ENCODE data around the gene FAM9C. TPM values are rescaled to one million over a fixed set of nuclear protein-coding genes. Genes with fewer than 3 reads are reported as not detected.

Gene FAM9C
- total RNA-seq, 1 experiment from 2014 or later, result not detected

- H3K36me3 ChIP-seq (ENCODE audit: control insufficient read depth in 1 of 2, insufficient read depth in 2 of 2, low read length in 2 of 2), result no peaks in the 10 kb centered on the region
- ATAC-seq (no peak), DNase-seq (ENCODE audit: low read depth, low spot score) (no peak)
- ChIA-PET CTCF (no interaction called here), POLR2A (no interaction called here), RAD21 (ENCODE audit: low non-redundant PET in 1 of 2, low total read pairs in 2 of 2, uncharacterized antibody in 2 of 2, unreplicated experiment in 2 of 2) (no interaction called here)
- TF ChIP-seq EZH2phosphoT487 (IDR thresholded peaks at IDR 0.05; ENCODE audit: borderline replicate concordance) (no peak), POLR2AphosphoS5 (IDR thresholded peaks at IDR 0.05; ENCODE audit: low read depth, low read length) (no peak), ATF3 (IDR thresholded peaks at IDR 0.05) (no peak), SP1 (IDR thresholded peaks at IDR 0.05; ENCODE audit: low read depth) (no peak), ZNF274 (IDR thresholded peaks at IDR 0.05; ENCODE audit: low read depth, low read length) (no peak), RAD21 (IDR thresholded peaks at IDR 0.05; ENCODE audit: low read depth) (no peak), ZFX (IDR thresholded peaks at IDR 0.05) (no peak), REST (IDR thresholded peaks at IDR 0.05; ENCODE audit: low read depth) (no peak), YY1 (IDR thresholded peaks at IDR 0.05; ENCODE audit: extremely low read depth, insufficient replicate concordance, low read depth, low read length) (no peak), EZH2 (IDR thresholded peaks at IDR 0.05) (no peak), CBX3 (IDR thresholded peaks at IDR 0.05; ENCODE audit: low read depth) (no peak), FOSL1 (IDR thresholded peaks at IDR 0.05; ENCODE audit: low read depth) (no peak), TCF7L2 (IDR thresholded peaks at IDR 0.05; ENCODE audit: borderline replicate concordance, extremely low read depth, insufficient read depth, insufficient read length) (no peak), SIN3A (IDR thresholded peaks at IDR 0.05; ENCODE audit: low read depth) (no peak), POLR2A (IDR thresholded peaks at IDR 0.05; ENCODE audit: borderline replicate concordance, extremely low read depth, insufficient read depth, insufficient read length) (no peak), CTCF (IDR thresholded peaks at IDR 0.05 in 2 of 3, conservative IDR thresholded peaks at IDR 0.05 in 1 of 3; ENCODE audit: borderline replicate concordance in 1 of 3, insufficient read depth in 1 of 3, low read depth in 2 of 3, low read length in 2 of 3) (no peak), CEBPB (IDR thresholded peaks at IDR 0.05; ENCODE audit: low read depth) (no peak), ELF1 (IDR thresholded peaks at IDR 0.05; ENCODE audit: borderline replicate concordance, low read depth) (no peak), SRF (IDR thresholded peaks at IDR 0.05; ENCODE audit: low read depth) (no peak)
- H3K9ac ChIP-seq (ENCODE audit: low read length), result no peak overlapping the region
- H3K9me2 ChIP-seq (ENCODE audit: insufficient read depth), result no peaks in the 10 kb centered on the region
- intact Hi-C loops (cut with micrococcal nuclease), result no loop called here
- BruUV-seq (replicated peaks), result no TSS peak
- H3K4me1 ChIP-seq (ENCODE audit: control insufficient read depth in 1 of 2, insufficient read depth in 2 of 2, low read length in 2 of 2), result no peaks in the 10 kb centered on the region
- no peak overlapping the region for H3K27ac ChIP-seq (ENCODE audit: low read depth, low read length)
- no peaks in the 10 kb centered on the region for H3K79me2 ChIP-seq (ENCODE audit: insufficient read depth, low read length)
- H3K27me3 ChIP-seq (ENCODE audit: insufficient read depth, low read length), result no peaks in the 10 kb centered on the region
- H2AFZ ChIP-seq (ENCODE audit: low read depth, low read length, poor library complexity, severe bottlenecking), result no peak overlapping the region
- H4K20me1 ChIP-seq (ENCODE audit: insufficient read depth), result no peaks in the 10 kb centered on the region
- no peak overlapping the region for H3K4me3 ChIP-seq (replicated peaks in 1 of 2; ENCODE audit: low read depth in 1 of 2, low read length in 2 of 2)
- no peaks in the 10 kb centered on the region for H3K9me3 ChIP-seq (ENCODE audit: control insufficient read depth in 1 of 2, insufficient read depth in 1 of 2, low read depth in 1 of 2, low read length in 2 of 2)
- no peak overlapping the region for H3K4me2 ChIP-seq (ENCODE audit: low read length)
Observed at GRCh38 chrX:13067773-13068172, 23.4 kb upstream of the FAM9C start.
